H54 (cell line): ENCODE data around the gene JAM2.
A peak's percentile ranks its signal among the peaks of the same experiment; 100 is the strongest.

Experiments
- DNase-seq: peaks from one replicate; pipeline ENCODE4 v3.0.0; 2011; ENCODE audit warnings: low spot score, mixed read lengths; ENCODE audit not compliant: insufficient read length
- FAIRE-seq: peaks from 3 replicates; lab custom pipeline; 2011; peaks lifted over from hg19 to GRCh38; lab: Jason Lieb, UNC
- POLR2A ChIP-seq: IDR thresholded peaks from 2 replicates; pipeline ENCODE4 v1.6.1; 2011; ENCODE audit warnings: low read depth, mild to moderate bottlenecking, low read length

The JAM2 gene

DNA sequence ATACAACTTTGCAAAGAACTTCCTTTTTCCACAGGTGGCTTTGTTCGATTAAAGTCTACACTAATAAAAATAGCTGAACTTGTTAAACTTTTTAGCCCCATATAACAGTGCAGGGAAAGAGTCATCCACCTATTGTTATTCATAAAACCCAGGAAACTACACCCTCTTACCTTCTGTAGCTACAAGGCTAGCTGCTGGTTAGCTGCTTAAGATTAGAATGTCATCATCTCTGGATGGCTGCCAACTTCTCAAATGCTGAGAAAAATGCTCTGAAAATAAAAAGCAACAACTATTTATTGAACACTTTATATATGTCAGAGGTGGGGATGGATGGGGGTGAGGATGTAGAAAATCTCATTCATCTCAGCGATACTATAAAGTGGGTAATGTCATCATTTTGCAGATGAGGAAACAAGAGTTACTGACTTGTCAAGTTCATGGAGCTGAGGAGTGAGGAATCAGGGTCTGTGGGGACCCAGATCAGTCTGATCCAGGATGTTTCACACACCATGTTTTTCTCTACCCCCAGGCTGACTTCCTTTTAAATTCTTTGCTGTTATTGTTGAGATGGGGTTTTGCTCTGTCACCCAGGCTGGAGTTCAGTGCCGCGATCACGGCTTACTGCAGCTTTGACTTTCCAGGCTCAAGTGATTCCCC, 78.6 kb downstream of the JAM2 start:
- TF ChIP-seq POLR2A, result no peak
- DNase-seq (no peak), FAIRE-seq (no peak)

DNA sequence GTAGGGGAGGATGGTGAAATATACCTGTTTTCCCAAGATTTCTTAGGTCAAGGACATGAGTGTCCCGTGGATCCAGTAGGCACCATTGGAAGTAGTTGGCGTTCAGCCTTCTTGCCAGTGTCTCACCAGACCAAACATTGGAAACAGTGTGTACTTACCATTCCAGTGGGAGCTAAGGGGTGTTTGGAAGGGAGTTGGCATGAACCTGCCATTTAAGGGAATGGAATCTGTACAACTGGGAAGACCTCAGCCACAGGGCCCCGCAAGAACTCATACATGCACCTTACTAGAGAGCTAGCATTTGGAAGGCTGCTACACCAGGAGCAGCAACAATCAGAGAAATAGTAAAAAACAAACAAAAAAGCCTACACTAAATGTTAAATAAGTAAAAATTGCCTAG, 82.9 kb downstream of the JAM2 start:
- FAIRE-seq (no peak), DNase-seq (no peak)
- no peak for TF ChIP-seq POLR2A

DNA sequence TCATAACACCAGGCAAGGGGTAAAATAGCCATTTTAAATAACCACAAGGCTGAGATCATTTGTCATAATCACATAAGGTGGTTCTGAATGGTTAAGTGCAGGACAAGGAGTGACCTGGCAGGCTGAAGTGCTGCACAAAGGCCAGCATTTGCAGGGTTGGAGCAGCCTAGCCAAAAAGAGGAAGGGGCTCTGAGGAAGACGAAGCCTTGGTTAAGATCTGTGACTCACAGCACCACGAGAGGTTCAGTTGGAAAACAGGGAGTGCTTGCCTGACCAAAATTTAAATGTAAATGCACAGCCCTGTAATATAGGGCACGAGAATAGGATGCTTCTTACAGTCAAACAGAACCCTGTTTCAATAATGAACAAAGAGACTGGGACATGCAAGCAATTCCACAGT, 83.6 kb downstream of the JAM2 start:
- no peak for FAIRE-seq
- no peak for DNase-seq
- TF ChIP-seq POLR2A, result no peak

DNA sequence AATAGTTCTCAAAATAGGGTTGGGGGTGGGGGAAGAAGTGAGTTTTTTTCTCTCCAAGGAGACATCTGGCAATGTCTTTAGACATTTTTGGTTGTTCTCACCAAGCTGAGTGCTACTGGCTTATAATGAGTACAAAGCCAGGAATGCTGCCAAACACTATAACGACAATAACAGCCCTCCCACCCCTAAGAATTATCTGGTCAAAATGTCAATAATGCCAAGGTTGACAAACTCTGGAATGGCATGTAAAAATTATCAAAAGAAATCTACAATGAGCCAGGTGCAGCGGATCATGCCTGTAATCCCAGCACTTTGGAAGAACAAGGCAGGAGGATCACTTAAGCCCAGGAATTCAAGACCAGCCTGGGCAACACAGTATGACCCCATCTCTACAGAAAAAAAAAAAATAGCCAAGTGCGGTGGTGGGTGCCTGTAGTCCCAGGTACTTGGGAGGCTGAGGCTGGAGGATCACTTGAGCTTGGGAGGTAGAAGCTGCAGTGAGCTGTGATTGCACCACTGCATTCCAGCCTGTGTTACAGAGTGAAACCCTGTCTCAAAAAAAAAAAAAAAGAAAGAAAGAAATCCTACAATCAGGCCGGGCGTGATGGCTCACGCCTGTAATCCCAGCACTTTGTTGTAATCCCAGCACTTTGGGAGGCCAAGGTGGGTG, 93.2 kb downstream of the JAM2 start:
- TF ChIP-seq POLR2A, result no peak
- DNase-seq (no peak), FAIRE-seq (no peak)

DNA sequence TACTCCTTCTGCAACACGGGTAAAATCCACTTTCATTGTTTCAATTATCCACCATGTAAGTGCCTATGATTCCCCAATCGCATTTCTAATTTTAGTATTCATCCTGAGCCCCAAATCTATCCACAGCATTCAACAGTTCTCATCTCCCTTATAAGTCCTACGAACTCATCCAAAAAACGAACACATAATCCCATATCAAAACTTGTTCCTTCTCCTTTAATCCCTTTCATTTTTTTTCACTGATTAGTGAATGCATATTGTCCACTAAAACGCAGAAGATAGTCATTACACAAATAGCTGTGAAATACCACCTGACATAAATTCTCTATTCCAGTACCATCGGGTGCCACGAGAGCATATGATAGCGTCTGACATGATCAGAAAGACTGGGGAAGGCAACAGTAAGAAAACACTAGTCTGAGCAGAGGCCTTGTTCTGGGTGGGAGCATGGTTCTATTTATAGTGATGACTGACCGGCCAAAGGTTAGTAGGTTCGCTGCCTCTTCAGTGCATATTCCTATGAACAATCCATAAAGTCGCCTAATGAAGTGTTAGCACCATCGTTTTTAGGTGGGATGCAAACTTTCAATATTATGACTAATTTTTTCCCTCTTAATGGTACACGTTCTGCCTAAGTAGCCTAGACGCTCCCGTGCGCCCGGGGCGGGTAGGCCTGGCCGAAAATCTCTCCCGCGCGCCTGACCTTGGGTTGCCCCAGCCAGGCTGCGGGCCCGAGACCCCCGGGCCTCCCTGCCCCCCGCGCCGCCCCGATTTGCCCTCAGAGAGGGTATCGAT, 95.0 kb downstream of the JAM2 start:
- DNase-seq (no peak), FAIRE-seq (no peak)
- TF ChIP-seq POLR2A, result no peak

DNA sequence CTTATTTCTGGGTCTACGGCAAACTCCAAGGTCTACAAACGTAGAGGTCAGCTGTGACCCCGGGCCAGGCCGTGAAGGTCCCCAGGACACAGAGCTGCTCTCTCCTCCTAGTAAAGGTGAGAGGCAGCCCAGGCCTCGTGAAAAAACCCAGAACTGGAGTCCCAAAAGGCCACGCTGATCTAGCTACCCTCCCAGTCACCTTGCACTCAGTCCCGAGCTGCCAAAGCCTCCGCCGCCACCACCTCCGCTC, 95.5 kb downstream of the JAM2 start:
- FAIRE-seq, result no peak
- TF ChIP-seq POLR2A, result peak; percentile 87; the same call in 1 of the 2 replicates
- no peak for DNase-seq

DNA sequence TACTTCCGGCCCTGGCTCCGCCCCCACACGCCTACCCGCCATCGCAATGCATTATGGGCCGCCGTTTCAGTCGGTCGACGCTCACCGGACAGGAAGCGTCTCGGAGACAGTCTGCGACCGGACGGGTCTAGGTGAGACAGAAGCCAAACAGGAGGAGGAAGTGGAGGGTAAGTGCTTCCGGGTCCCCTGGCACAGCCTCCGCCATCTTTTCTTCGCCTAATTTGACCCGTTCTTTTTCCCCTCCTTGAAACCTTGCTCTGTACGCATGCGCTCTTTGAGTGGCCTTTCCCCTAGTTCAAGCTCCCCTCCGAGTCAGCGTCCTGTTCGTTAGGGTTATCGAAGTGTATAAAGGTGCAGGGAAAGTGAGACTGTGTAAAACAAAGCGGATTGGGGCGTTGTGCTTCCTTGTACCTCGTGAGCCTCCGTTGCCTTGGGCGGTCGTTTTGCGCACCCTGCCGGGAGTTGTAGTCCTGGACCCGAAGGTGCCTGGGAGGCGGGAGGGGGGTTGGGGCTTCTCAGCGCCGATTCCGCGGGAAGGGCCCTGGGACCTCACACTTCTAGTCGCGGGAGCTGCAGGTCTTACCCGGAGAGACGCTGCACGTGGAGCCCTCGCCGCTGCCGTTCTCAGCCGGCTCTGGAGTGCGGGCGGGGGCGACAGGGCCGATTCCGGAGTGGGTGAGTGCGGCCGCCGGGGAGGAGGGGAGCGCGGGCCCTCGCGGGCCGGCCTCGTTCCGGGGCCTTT, 96.0 kb downstream of the JAM2 start, which contains the start of the genes ATP5PF and GABPA:
Gene ATP5PF, minus strand, starts transcription at position 1 of the 742 bp plus-strand sequence. CDS start 5,110 bp downstream, outside the sequence.
Gene GABPA, plus strand, starts transcription at position 69 of the 742 bp plus-strand sequence. CDS start 6,627 bp downstream, outside the sequence.
- peak; percentile 89 for DNase-seq
- peak; percentile 86 for FAIRE-seq
- peak; percentile 22; the same call in 1 of the 2 replicates for TF ChIP-seq POLR2A

DNA sequence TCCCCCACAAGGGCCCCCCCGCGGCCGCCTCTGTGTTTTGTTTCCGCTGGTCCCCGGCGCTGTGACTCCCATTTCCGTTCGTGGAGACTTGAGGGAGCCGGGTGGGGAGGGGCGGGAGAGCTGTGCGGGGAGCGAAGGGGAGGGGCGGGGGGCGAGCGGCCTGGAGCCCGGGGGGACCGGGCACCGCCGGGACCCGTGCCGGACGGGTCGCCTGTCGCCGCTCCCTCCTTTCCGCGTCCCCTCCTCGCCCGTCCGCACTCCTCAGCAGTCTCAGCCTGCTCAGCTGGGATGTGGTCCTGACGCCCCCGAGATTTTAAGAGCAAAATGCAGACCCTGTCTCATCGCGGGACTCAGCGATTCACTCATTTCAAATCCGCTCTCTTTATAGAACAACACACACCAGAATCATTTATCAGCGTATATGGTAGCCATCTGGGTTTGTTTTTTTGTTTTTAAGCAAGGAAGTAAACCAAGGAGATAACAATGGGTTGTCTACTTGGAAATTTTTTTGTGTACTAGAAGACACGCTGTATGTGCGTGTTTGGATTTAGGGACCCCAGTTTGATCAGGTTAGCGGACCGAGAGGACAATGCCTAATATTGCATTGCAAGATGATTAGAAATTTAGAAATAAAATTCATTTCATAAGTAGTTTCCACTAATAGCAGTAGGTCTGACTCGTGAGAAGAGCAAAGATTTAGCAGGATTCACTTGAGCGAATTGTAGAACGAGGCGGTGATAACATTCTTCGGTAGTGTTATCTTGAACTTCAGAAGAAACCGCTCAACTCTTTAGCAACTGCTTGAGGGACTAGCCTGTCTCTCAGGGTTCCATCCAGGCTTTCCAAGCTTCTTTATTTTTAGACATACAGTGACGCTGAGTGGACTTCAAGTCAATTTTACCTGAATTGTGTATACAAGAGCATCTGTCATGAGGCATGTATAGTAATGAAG, 96.9 kb downstream of the JAM2 start:
- DNase-seq (peak; percentile 66), FAIRE-seq (no peak)
- peak; percentile 32 for TF ChIP-seq POLR2A

DNA sequence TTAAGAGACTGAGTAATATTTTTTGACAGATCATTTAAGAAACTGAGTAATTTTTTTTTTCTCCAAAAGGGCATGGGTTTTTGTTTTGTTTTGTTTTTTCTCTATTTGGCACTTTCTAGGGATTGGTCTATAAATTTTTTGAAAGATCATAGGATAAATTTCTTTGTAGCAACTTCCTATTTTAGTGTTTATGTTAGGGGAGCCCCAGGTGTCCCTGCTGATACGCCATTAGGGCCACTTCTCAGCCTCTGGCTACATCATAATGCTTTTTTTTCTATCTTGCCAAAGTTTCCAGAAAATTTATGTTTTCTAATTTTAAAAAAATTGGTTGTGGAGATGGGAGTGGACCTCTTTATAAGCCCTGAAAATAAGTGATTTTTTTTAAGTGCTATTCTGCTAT, 98.4 kb downstream of the JAM2 start:
- no peak for TF ChIP-seq POLR2A
- FAIRE-seq (no peak), DNase-seq (no peak)

DNA sequence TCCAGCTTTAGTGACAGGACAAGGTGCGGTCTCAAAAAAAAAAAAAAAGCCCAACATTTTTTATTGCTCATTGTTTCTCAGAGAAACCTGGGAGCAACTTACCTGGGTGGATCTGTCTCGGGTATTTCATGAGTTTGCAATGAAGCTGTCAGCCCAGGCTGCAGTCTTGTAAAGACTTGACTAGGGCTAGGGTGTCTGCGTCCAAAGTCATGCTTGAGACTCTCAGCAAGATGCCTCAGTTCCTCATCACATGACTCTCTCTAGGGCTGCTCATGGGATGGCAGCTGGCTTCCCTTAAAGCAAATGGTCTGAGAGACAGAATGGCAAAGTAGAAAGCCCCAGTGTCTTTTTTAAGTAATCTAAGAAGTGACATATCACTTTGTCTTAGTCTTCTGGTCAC, 103.8 kb downstream of the JAM2 start:
- FAIRE-seq, result no peak
- DNase-seq, result no peak
- no peak for TF ChIP-seq POLR2A

DNA sequence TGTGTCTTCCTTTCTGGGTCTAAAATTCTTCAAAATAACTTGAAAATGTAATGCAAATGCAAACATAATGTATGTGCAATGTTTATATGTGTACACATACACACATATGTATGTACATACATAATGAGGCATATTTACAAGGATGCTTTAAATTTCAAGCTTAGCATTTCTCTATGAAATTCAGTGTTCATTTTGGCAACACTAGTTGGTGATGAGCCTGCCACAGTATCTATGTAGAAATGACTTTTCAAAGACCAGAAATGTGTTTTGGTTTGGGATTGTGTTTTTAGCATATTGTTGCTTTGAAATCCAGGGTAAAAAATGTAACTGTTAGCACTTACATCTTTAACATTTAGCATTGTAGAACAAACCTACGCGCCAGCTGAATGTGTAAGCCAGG, 105.8 kb downstream of the JAM2 start:
- no peak for TF ChIP-seq POLR2A
- FAIRE-seq, result peak; percentile 33
- DNase-seq, result no peak

DNA sequence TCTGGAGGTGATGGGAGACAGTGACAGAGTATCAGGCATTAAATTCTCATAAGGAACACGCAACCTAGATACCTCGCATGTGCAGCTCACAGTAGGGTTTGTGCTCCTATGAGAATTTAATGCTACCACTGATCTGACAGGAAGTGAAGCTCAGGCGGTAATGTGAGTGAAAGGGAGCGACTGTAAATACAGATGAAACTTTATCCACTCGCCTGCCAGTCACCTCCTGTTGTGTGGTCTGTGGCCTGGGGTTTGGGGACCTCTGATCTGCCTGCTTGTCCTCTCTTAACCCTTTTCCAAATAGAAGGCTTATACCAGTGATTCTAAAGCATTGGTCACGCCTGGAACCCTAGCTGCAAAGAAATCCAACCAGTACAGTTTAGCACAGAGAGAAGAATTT, 111.0 kb downstream of the JAM2 start:
- DNase-seq, result no peak
- TF ChIP-seq POLR2A, result no peak
- no peak for FAIRE-seq

DNA sequence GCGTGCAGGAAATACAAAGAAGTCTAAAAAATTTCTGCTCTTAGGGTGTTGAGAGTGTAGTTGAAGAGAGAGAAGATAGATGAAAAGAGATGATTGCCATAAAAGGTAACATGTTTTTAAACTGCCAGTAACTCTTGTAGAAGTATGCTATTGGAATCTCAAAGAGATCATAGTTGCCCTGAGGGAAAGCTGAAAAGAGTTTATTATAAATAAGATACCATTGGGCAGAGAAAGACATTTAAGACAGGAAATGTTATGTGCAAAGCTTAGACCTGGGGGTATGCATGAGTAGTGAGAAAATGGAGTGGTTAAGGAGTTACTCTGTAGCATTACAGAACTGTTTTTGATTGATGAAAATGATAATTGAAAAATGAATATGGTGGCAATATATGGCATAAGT, 113.4 kb downstream of the JAM2 start:
- no peak for TF ChIP-seq POLR2A
- DNase-seq (no peak), FAIRE-seq (no peak)
